ENCODE results near the gene STAP2.

- TF ChIP-seq CTCF (IDR thresholded peaks at IDR 0.05; ENCODE audit: insufficient read depth, low read length, poor library complexity, severe bottlenecking) (no peak), EZH2phosphoT487 (conservative IDR thresholded peaks at IDR 0.05; ENCODE audit: low read length) (no peak)
These were observed 36.0 kb upstream of the STAP2 start for GRCh38 chr19:4374498-4375163.
